GM12878 (cell line): ENCODE measurements around the gene NDUFS6. TPM values are rescaled to one million over a fixed set of nuclear protein-coding genes. Genes with fewer than 3 reads are reported as not detected.

Source experiments
- CTCF ChIP-seq, 3 experiments: IDR thresholded peaks in 2 of 3; conservative IDR thresholded peaks in 1 of 3; 2 replicates each; pipeline ENCODE4 v1.5.1; 2011; ENCODE audit warnings: low read depth in 3 of 3, low read length in 3 of 3, mild to moderate bottlenecking in 3 of 3, control low read depth in 2 of 3, moderate library complexity in 2 of 3, inconsistent platforms in 1 of 3, mixed read lengths in 1 of 3; ENCODE audit not compliant: control insufficient read depth in 2 of 3, insufficient read depth in 1 of 3; ENCODE audit errors: extremely low read depth in 1 of 3
- HSF1 ChIP-seq: fragments of 150-350 bp; IDR thresholded peaks from 2 replicates; pipeline ENCODE4 v1.6.1; 2014; ENCODE audit warnings: mild to moderate bottlenecking, low read depth, low read length
- IKZF1 ChIP-seq: fragments of 450-650 bp; conservative IDR thresholded peaks from 2 replicates; pipeline ENCODE4 v1.6.1; 2017; ENCODE audit warnings: antibody characterized with exemption, mild to moderate bottlenecking
- JUND ChIP-seq: IDR thresholded peaks from 2 replicates; pipeline ENCODE4 v1.6.1; 2012; ENCODE audit warnings: low read depth, mild to moderate bottlenecking, low read length, improper control_type of control experiment, moderate library complexity
- KLF5 ChIP-seq: fragments of 450-650 bp; IDR thresholded peaks from 2 replicates; pipeline ENCODE4 v1.6.1; 2014; ENCODE audit warnings: mild to moderate bottlenecking; ENCODE audit not compliant: partially characterized antibody
- NFXL1 ChIP-seq: fragments of 450-650 bp; IDR thresholded peaks from 2 replicates; pipeline ENCODE4 v1.6.1; 2017; ENCODE audit warnings: antibody characterized with exemption, mild to moderate bottlenecking, borderline replicate concordance
- POU2F2 ChIP-seq: IDR thresholded peaks from 3 replicates; pipeline ENCODE4 v1.6.1; 2011; ENCODE audit warnings: low read depth, mild to moderate bottlenecking, low read length, borderline replicate concordance
- RELA ChIP-seq: fragments of 450-650 bp; IDR thresholded peaks from 2 replicates; pipeline ENCODE4 v1.8.0; 2014; ENCODE audit warnings: borderline replicate concordance; ENCODE audit not compliant: partially characterized antibody
- SMARCA5 ChIP-seq: fragments of 450-650 bp; IDR thresholded peaks from 2 replicates; pipeline ENCODE4 v1.6.1; 2017; ENCODE audit warnings: mild to moderate bottlenecking
- SRF ChIP-seq, 2 experiments: IDR thresholded peaks; 2 replicates each; pipeline ENCODE4 v1.6.1; 2011; ENCODE audit warnings: low read depth in 2 of 2, low read length in 2 of 2, mild to moderate bottlenecking in 1 of 2, moderate library complexity in 1 of 2
- USF2 ChIP-seq: IDR thresholded peaks from 2 replicates; pipeline ENCODE4 v1.6.1; 2011; ENCODE audit warnings: low read depth, low read length, improper control_type of control experiment, borderline replicate concordance
- ZNF274 ChIP-seq: IDR thresholded peaks from one replicate; pipeline ENCODE4 v1.8.0; 2011; ENCODE audit not compliant: insufficient read length, insufficient read depth
- ZNF592 ChIP-seq: fragments of 450-650 bp; IDR thresholded peaks from 2 replicates; pipeline ENCODE4 v1.6.1; 2017; ENCODE audit warnings: mild to moderate bottlenecking, moderate library complexity
- ZZZ3 ChIP-seq: IDR thresholded peaks from 2 replicates; pipeline ENCODE4 v1.6.1; 2011; ENCODE audit warnings: low read depth; ENCODE audit not compliant: control insufficient read depth, insufficient read length
- polyA plus RNA-seq, 11 experiments: library from polyadenylated mRNA; depleted of rRNA in 4 of 11; unstranded in 6 of 11; stranded (reverse) in 5 of 11; fragments of >200 nt; fragmentation: Nextera tagmentation in 4 of 11; fragmentation: Illumina TruSeq in 1 of 11; extraction: Ambion mirVana in 4 of 11; extraction: Trizol in 1 of 11; gene quantifications; 1 replicate in 1 of 11; 2 replicates in 10 of 11; pipeline versions ENCODE4 v1.2.1 to v1.2.3, GENCODE V29; 2011 to 2016; ENCODE audit warnings: inconsistent platforms in 2 of 11, missing spikeins in 2 of 11, low read depth in 1 of 11
- total RNA-seq, 4 experiments: library from RNA; depleted of rRNA in 3 of 4; stranded (reverse); fragments of >200 nt in 3 of 4; fragmentation: Illumina TruSeq in 1 of 4; extraction: Trizol in 1 of 4; gene quantifications; 2 replicates each; pipeline versions ENCODE4 v1.2.1 to v1.2.3, GENCODE V29; 2013 to 2021
- TF ChIP-seq, protein P1 (sequence below): fragments of 450-650 bp; IDR thresholded peaks from 2 replicates; pipeline ENCODE4 v1.6.1; 2018; ENCODE audit warnings: mild to moderate bottlenecking, low read depth, moderate library complexity; ENCODE audit not compliant: partially characterized antibody

NDUFS6 gene
- total and polyA plus RNA-seq, 10 of the 15 experiments (the other 5 are each of a cell fraction or from before 2014, with no cell fraction given): 20.7 to 213 (median 58.3) TPM

GRCh38 chr5:1783216-1783554 is 18.0 kb upstream of the NDUFS6 start (continued):
- TF ChIP-seq, protein P1, sequence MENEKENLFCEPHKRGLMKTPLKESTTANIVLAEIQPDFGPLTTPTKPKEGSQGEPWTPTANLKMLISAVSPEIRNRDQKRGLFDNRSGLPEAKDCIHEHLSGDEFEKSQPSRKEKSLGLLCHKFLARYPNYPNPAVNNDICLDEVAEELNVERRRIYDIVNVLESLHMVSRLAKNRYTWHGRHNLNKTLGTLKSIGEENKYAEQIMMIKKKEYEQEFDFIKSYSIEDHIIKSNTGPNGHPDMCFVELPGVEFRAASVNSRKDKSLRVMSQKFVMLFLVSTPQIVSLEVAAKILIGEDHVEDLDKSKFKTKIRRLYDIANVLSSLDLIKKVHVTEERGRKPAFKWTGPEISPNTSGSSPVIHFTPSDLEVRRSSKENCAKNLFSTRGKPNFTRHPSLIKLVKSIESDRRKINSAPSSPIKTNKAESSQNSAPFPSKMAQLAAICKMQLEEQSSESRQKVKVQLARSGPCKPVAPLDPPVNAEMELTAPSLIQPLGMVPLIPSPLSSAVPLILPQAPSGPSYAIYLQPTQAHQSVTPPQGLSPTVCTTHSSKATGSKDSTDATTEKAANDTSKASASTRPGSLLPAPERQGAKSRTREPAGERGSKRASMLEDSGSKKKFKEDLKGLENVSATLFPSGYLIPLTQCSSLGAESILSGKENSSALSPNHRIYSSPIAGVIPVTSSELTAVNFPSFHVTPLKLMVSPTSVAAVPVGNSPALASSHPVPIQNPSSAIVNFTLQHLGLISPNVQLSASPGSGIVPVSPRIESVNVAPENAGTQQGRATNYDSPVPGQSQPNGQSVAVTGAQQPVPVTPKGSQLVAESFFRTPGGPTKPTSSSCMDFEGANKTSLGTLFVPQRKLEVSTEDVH: peak; percentile 93
- TF ChIP-seq POU2F2: 0 out of 3 replicates have a peak, but pooled peaks have one; percentile 4
- TF ChIP-seq ZZZ3: no peak
- TF ChIP-seq SMARCA5: no peak
- TF ChIP-seq KLF5: peak; percentile 55
- TF ChIP-seq ZNF592: peak; percentile 24; the same call in 1 of the 2 replicates
- TF ChIP-seq CTCF (IDR thresholded peaks at IDR 0.05 in 2 of 3, conservative IDR thresholded peaks at IDR 0.05 in 1 of 3; ENCODE audit: control insufficient read depth in 2 of 3, extremely low read depth in 1 of 3, insufficient read depth in 1 of 3, low read depth in 3 of 3, low read length in 3 of 3): no peak
- no peak for TF ChIP-seq USF2
- TF ChIP-seq SRF (IDR thresholded peaks at IDR 0.05; ENCODE audit: low read depth in 2 of 2, low read length in 2 of 2): no peak
- peak; percentile 63 for TF ChIP-seq RELA
- TF ChIP-seq JUND: no peak
- TF ChIP-seq ZNF274: no peak
- TF ChIP-seq NFXL1: no peak
- peak; percentile 87 for TF ChIP-seq IKZF1
- no peak for TF ChIP-seq HSF1
